NCI-H446 (cell line): Measurements from ENCODE around the gene NUP35.

Experiments
- DNase-seq, 2 experiments: peaks; one replicate each; lab custom pipeline; 2025; lab: John Stamatoyannopoulos, UW

NUP35 gene

DNA sequence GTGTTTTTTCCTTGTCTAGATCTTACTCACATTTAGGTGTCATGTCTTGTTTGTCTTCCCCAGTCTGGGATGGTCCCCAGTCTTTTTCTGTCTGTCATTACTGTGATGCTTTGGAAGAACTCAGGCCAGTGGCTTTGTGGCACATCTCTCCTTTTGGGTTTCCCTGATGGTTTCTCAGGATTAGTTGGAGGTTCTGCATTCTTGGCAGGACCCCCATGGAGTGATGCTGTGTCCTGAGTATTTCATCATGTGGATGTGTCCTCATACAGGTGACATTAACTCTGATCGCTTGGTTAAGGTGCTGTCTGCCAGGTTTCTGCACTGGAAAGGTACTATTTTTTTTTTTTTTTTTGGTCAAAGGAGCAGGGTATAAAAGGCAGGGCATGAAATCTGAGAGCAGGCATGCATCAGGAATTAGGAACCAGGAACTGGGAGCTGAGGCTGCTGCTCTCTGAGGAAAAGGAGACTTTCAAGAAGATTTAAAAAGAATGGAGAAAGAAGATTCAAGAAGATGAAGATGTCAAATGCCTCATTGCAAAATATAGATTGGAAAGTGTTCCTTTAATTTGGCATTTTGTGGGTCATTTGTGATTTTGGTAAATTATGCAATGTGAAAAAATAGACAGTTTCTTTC is 85.3 kb downstream of the NUP35 start:
- DNase-seq: no peak
